Left hindlimb (tissue), 1 donor: Measurements from ENCODE around the gene IGSF21.

Source experiments
- DNase-seq: peaks from one replicate; pipeline ENCODE4 v3.0.0-alpha.2; 2018

Gene IGSF21

DNA sequence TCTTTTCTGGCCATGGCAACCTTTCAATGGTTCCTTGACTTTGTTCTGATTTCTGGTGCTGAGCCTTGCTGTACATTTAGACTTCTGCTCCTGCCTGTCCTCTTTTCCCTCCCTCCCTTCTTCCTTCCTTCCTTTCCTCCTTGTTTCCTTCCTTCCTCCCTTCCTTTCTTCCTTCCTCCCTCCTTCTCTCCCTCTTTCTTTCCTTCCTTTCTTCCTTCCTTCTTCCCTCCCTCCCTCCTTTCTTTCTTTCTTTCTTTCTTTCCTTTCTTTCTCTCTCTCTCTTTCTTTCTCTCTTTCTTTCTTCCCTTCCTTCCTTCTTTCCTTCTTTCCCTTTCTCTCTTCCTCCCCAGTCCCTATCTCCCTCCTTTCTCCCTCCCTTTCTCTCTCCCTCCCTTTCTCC lies 10.4 kb upstream of the IGSF21 start:
- no peak for DNase-seq

DNA sequence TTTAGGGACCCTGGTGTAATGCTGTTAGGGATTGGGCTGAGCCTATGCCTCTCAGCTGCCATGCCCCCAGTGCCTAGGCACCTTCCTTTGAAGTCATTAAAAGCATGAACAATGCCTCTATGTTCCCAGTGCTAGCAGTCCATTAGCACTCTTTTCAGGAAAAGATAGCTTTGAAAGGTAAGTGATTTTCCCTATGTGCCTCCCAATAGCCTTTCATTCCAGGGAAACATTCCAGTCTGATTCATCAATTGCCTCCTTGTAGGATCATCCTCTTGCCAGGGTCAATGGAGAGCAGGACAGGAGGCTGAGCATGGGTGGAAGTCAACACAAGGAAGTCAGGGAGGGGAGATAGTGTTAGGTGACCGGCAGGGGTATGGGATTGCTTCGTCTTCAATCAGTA lies 8.6 kb upstream of the IGSF21 start:
- no peak for DNase-seq

DNA sequence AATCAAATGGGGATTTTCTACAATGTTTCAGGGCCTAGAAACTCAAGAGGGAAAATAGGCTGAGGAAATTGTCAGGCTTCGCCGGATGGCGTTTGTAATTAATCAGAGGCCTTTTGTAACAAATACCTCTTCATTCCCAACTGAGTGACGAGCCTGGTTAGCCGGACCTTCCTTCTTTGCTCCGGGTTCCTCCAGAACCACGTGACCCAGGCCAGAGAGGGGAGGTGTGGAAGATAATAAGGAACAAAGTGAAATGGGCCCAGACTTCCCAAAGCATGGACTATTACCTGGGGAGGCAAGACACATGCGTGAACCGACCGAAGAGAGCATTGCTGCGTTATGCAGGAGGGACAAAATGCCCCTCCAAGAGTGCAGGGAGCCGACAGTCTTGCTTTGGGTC lies 7.5 kb upstream of the IGSF21 start:
- no peak for DNase-seq

DNA sequence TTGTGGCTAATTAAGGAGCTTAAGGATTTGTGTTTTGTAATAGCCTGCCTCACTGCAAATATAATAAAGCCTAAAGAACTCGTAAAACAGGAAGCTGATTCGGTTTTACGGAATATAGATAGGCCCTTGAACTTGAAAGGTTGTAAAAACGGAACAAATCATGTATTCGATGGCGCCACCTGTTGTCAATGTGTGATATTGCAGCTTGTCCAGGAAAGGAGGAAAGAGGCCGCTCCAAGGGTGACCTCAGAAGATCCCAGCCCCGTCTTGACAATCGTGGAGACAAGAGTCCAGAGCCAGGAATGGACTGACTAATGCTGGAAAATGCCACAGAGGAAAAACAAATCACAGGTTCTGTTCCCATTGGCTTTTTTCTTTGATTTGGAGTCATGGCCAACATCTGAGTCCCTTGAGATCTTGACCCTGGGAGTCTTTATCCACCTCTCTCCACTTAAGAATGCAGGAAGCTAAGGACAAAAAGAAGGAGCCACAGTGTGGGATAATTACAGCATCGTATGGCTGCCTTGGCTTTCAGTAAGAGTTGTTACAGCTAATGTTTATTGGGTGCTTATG lies 7.0 kb upstream of the IGSF21 start:
- peak; percentile 48 for DNase-seq

DNA sequence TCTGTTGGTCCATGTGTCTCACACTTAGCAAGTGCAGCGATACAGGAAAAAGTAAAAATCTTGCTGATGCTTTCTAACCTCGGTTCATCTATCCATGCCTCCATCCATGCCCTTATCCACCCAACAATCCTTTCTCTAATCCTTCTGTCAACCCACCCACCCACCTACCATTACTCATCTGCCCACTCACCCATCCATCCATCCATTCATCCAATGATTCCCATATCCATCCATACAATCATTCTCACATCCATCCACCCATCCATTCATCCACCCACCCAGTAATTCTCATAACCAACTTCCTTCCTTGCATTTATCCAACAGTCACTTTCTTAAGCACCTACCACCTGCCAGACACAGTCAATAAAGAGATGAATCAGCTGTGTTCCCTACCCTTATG lies 6.1 kb upstream of the IGSF21 start:
- DNase-seq: no peak

DNA sequence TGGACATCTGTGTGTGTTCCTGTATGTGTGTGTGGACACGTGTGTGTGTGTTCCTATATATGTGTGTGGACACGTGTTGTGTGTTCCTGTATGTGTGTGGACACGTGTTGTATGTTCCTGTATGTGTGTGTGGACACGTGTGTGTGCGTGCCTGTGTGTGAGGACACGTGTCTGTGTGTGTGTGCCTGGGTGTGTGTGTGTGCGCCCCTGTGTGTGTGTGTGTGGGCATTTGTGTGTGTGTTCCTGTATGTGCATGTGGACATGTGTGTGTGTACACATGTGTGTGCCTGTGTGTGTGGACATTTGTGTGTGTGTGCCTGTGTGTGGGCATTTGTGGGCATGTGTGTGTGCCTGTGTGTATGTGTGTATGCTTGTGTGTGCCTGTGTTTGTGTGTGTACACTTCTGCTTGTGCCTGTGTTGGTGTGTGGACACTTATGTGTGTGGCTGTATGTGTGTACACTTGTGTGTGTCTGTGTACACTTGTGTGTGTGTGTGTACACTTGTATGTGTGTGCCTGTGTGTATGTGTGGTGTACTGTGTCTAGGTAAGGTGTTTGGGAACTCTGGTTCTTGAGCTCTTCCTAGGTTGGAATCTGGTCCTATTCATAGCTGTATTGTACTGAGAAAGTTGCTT lies 3.7 kb upstream of the IGSF21 start:
- no peak for DNase-seq

DNA sequence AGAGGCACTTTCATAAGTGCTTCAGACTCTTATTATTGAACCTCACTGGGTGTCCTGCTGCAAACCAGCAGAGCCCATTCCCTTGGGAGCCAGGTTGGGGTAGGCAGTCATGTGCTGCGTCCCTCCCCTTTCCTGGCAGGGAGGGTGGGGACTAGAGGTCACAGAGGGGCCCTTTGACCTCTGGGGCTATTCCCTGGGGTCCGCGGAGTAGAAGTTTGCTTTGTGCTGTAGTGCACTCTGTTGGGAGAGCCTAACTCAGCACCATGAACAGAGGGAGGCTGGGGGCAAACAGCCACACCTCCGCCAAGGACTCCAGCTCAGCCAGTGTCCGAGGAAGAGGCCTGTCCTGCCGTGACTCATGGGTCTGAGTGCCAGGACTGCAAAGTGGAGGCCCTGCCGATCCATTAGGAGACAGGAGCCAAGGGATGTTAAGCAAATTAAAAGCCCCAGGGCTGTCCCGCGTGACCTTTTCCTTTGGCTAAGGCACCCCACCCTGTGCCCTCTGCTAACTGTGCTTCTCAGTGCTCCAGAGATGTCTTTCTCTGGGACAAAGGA lies 3.0 kb upstream of the IGSF21 start:
- DNase-seq: no peak

DNA sequence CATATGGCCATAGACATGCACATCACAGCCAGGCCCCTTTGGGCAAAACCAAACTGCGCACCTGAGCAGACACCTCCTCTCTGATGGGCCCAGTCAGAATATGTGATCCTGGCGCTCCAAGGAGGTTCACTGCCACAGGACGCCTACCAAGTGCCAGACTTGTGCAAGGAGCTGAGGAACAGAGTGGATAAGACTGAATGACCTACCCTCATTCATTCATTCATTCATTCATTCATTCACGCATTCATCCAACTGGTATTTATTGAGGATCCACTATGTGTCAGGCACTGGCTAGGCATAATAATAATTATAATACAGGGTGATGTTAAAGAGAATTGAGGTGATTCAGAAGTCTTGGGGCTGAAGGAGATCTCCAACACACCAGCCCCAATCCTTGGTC lies 2.4 kb upstream of the IGSF21 start:
- DNase-seq: no peak

DNA sequence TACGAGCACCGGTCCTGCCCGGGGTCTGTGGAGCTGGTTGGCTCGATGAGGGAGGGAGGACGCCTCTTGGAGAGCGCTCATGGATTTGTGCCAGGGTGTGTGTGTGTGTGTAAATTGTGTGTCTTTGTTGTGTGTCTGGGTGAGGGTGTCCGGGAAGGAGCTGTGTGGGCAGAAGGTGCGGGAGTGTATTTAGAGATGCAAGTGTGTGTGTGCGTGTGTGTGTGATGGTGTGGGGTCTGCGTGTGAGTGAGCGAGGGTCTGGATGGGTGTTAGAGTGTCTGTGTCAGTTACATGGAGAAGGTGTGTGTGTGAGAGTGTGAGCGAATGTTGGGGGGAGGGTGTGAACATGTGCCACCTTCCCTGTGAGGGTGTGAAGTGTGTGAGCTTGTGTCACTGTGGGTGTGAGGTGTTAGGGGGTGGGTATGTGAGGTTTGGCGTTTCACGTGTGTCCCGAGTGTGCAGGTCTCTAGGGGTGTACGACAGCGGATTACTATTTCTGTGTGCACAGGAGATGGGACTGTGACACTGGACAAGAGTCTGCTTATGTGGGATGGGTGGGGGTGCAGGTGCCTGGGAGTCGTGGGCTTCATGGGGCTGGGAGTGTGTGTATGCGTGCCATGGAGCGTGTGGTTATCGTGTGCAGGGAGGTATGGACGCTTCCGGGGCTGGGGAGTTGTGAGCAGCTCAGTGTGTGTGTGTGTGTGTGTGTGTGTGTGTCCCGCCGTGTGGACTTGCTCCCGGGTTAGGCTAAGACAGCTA lies 880 bp downstream of the IGSF21 start:
- DNase-seq: no peak

DNA sequence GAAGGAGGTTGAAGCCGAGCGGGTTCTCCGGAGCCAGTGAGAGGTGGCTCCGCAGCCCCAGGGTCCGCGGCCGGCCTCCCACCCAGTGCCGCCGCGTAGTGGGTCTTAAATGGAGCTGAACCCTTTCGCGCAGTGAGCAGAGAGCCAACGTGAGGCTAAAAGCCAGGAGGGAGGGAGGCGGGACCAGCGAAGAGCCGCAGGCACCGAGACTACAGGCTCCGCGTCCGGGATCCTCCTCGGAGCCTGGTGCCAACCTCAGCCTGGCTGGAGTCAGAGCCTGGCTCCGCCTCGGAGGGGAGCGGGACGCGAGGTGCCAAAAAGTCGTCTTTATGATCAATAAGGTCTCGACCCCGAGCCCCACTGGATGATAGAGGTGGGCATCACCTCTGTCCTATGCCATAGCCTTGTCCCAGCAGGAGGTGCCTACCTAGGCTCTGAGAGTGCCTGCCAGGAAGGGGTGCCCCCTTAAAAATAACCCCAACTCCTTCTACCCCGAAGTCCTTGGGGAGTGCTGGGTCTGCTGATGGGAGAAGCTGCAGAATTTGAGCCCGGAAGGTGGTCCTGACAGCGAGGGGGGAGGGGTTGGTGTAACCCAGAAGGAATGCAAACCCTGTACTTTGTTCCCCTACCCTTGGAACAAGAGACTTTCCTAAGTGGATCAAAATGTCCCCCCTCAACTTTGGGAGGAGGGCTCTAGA lies 1.6 kb downstream of the IGSF21 start:
- no peak for DNase-seq

DNA sequence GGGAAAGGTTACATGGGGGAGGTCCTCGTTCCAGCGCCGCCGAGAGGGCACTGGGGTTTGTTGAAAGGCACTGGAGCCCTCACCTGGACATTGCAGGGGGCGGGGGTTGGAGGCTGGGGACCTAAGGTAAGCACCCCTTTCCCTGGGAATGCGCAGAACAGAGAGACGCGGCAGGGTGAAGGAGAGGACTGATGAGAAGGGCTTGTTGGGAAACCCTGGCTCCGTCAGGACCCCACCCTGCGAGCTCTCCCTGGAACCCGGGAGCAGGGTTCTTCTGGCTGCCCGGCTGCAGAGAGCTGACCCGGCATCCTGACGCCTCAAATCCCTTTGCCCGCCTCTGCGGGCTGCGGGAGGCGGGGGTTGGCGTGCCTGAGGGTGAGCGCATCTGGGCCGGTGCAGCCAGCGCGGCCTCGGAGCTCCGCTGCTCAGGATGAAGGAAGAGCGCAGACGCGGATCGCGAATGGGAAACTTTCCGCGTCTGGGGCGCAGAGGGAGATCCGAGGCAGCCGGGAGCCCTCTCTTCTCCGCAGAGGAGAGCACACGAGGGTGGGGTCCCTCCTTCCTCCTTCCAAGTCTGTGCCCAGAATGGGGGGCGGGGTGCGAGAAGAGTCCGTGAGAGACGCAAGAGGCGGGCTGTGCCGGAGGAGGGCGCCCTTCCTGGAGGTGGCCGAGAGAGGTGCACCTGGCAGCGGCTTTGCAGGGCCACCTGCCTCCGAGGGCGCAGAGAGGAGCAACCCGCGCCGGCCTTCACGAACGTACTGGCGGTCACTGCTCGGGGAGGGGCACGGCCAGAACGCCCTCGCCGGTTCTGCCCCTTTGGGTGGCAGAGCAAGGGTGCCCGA lies 2.4 kb downstream of the IGSF21 start:
- no peak for DNase-seq

DNA sequence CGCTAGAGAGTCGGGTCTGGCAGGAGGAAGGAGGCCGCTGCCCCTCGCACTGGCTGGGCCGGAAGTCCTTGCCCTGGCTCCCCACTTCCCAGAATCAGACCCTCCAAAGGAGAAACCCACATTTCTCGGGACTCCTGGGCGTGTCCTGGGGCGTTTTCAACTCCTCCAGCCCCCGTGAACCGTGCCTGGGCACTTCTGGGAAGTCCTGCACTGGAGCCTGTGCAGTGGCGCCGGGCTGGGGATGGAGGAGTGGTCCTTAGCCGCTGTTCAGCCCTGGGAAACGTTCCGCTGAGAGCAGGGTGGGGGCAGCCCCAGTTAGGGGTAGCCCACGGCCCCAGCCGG lies 3.0 kb downstream of the IGSF21 start:
- no peak for DNase-seq

DNA sequence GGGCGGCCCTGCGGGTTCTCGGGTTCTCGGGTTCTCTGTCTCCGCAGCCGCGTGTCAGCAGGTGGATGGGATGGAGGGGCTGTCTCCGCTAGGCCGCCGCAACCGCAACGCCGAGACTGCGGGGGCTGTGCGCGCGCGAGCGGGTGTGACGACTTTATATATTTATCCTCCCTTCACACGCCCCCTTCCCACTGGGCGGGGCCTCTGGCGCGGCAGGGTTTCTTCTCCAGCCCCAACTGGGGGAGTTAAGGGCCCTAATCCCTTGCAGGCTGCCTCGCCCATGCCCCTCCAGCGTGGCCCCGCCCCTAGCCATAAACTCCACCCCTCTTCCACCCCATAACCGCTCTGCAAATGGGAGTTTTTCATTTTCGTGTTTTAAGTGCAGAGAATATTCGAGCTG lies 3.4 kb downstream of the IGSF21 start:
- DNase-seq: no peak

DNA sequence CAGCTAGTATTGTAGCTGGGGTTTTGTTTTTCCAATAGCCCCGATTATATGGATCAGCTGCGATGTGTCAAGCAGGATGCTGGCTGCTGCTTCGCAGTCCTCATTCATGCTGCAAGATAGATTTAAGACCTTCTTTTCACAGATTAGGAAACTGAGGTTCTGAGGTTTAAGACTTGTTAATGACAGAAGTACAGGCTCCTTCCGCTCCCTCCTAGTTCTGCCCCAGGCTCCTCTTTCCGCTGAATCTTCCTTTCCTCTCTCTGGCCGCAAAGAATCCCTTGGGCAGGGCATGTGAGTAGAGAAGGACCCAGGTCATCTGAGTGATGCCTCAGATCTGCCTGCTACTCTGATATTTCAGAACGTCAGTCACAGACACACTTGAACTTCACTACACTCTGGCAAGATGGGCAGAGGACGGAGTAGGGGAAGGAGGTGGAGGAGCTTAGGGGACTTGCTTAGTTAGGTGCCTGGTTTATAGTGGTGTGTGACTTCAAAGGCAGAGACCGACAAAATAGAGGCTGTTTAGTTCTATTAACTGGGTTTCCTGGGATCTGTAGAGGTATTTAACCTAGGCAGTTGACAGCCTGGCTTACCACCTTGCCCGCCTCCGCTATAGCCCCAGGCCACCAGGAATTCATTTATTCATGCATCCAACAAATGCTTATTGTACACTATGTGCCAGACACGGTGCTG lies 4.2 kb downstream of the IGSF21 start:
- DNase-seq: no peak

DNA sequence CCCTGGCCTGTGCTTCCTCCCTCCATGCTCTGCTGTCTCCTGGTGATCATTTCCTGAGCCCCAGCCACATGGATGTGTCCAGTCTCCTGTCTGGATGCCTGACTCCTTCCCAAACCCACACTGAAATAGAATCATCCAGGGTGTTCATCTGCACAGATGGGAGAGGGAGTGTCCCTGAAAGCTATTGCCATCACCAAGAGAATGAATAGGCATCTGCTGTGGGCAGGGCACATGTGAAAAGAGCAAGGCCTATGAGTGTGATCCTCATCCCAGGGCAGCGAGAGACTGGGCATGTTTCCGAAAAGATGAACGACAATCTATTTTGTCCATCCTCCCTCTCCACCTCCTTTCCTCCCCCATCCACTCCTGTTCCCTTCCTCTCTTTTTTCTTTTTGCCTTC lies 5.0 kb downstream of the IGSF21 start:
- no peak for DNase-seq

DNA sequence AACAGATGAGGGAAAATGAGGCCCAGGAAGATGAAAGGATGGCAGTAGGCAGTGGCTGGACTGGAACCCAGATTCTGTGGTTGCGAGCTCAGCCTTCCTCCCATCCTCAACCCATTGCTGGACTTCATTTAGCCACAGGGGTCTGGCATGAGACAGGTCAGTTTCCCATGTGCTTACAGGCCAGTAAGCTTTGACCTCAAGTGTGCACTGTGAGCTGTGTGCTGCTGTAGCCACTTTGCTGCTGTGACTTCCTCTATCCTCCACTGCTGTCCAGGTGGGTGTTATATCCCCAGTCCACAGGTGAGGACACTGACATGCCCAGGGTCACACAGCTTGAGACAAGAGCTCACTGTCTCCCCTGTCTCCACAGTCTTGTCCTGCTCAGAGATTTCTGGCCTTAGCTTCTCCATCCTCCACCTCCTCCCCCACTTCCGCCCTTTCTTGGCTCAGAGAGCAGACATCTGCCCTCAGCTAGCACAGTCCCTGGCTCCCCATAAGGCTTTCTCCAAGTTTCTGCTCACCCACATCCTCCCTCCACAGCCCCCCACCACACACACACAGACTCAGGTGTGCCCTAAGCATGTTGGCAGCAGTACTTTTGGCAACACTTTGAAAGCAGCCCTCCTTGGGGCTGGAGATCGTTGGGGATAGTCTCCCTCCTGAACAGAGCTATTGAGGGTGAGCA lies 7.3 kb downstream of the IGSF21 start:
- DNase-seq: no peak

DNA sequence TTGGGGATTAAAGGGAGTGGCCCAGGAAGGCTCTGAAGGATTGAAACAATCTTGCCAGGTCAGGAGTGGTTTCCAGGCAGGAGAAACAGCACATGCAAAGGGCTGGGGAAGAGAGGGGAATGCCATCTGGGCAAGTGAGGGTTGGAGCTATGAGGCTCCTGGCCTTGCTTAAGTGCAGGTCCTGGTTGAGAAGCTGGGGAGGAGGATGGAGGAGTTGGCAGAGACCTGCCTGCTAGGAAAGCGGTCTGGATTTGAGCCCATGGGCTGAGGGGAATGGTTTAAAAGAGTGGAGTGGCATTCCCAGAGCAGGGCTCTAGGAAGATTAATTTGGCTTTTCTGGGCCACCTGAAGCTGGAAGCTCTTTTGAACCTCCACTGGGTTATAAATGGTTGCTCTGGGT lies 9.2 kb downstream of the IGSF21 start:
- no peak for DNase-seq

DNA sequence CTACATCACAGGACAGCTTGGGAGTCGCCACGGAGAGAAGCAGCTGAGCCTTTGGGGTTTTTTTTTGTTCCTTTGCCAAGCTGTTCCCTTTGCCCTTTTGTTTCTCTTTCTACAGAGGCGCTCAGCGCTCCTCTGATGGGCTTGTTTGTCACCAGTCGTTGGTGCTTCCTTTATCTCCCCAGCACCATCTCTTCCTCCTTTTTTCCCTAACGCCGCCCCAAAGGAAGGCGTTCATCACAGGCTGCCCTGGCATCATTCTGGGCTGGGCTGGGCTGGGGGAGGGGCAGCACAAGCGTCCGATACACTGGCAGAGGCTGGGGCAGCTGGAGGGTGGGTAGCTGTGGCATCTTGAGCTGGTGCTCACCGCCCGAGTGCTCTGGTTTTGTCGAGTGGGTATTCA lies 10.5 kb downstream of the IGSF21 start:
- no peak for DNase-seq

DNA sequence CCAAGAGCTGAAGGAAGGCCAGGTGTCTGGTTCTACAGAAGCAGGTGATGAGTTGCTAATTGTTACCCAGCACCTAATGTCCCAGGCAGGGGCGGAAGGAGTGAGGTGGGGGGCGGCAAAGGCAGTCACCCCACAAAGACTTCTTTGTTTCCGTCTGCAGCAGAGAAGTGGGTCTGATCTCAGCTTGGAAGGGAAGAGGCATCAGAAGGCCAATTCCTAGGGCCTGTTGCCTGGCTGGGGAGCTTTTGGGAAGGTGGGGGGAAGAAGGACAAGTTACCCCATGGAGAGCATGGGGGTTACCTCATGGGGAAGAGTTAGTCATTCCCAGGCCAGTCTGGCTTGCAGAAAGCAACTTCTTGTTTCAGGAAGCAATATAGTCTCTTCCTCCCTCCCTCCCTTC lies 10.9 kb downstream of the IGSF21 start:
- no peak for DNase-seq

DNA sequence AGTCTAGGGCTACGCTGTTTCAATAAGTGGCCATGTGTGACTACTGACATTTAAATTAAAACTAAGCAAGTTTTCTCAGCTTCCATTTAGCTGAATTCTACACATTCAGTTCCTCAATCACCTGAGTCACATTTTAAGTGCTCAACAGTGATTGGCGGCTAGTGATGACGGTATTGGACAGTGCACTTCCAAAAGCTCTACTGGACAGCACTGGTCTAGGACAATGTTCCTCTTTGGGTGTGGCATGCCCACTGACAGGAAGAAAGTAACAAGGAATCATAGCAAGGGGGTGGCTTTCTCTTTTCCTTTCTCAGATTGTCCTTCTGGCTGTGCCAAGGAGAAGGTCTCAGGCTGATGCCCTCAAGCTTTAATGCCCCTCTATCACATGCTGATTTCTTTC lies 11.7 kb downstream of the IGSF21 start:
- DNase-seq: no peak

DNA sequence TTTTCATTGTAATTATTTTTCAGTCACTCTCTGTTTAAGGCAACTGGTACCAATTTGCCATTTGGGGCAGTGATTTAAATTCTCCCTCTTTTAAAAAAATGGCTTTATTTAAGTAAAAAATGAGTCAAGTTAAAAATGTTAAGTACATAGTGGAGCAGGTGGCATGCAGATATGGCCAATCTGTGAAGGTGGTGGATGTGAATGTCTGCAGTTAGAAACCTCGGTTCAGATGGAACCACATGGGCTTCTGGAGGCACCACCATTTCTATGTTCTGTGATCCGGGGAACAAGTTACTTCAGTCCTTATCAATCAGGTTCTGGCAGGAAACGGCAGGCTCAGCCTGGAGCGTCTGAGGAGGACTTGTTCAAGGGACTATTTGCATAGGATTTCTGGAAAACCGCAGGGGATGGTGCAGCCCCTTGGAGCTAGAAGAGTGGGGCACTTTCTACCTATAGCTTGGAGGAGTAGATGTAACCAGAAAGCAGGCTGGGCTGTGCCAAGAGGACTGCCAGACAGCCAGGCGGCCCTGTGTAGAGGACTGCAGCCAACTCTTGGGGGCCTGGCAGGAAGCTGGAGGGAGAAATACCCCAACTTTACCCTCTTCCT lies 12.3 kb downstream of the IGSF21 start:
- DNase-seq: no peak
